ENCODE measurements around the gene STK32C. TPM values are rescaled to one million over a fixed set of nuclear protein-coding genes. Genes with fewer than 3 reads are reported as not detected.
"Not testable (repeated sequence)": the region's sequence is repeated elsewhere in the genome, so short reads cannot be mapped to it uniquely, and the experiment has no call there.

STK32C gene
- total and polyA plus RNA-seq, 2 of the 4 experiments (the other 2 are of a cell fraction), result 5.0 to 8.3 TPM

DNA sequence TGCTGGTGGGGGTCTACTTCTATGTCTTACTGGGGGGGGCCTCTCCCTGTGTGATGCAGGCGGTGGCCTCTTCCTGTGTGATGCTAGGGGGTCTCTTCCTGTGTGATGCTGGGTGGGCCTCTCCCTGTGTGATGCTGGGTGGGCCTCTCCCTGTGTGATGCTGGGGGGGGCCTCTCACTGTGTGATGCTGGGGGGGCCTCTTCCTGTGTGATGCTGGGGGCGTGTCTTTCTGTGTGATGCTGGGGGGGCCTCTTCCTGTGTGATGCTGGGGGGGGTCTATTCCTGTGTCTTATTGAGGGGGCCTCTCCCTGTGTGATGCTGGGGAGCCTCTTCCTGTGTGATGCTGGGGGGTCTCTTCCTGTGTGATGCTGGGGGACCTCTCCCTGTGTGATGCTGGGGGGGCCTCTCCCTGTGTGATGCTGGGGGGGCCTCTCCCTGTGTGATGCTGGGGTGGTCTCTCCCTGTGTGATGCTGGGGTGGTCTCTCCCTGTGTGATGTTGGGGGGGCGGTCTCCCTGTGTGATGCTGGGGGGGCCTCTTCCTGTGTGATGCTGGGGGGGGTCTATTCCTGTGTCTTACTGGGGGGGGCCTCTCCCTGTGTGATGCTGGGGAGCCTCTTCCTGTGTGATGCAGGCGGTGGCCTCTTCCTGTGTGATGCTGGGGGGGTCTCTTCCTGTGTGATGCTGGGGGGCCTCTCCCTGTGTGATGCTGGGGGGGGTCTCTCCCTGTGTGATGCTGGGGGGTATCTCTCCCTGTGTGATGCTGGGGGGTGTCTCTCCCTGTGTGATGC is 146.7 kb downstream of the STK32C start:
- intact Hi-C loops (cut with micrococcal nuclease); H4K20me1 ChIP-seq (ENCODE audit: insufficient read depth, low read length); H2BK15ac ChIP-seq (ENCODE audit: low read depth, low read length); in situ Hi-C loops (cut with MboI; ENCODE audit: low sequenced_read_pairs); H2AFZ ChIP-seq (replicated peaks; ENCODE audit: low read length, poor library complexity); CTCF ChIA-PET; H4K8ac ChIP-seq (ENCODE audit: low read depth in 2 of 2, low read length in 2 of 2); H3K9ac ChIP-seq (ENCODE audit: low read depth, low read length); H3K27me3 ChIP-seq (ENCODE audit: control insufficient read depth, insufficient read depth, low read length); H3K4ac ChIP-seq (ENCODE audit: low read depth, low read length); H2BK5ac ChIP-seq (ENCODE audit: low read depth, low read length, poor library complexity, severe bottlenecking); H2AK9ac ChIP-seq (replicated peaks; ENCODE audit: low read depth, low read length, poor library complexity); H3K23ac ChIP-seq (ENCODE audit: low read depth, low read length); H3K14ac ChIP-seq (replicated peaks; ENCODE audit: low read depth, low read length); H3K18ac ChIP-seq (ENCODE audit: low read depth, low read length); H2AK5ac ChIP-seq (ENCODE audit: low read depth, low read length); H2BK20ac ChIP-seq (ENCODE audit: low read depth, low read length); H3K56ac ChIP-seq (ENCODE audit: extremely low read depth, insufficient read depth, low read length); H3K9me3 ChIP-seq (ENCODE audit: control insufficient read depth, insufficient read depth, low read length); DNase-seq; BruUV-seq (replicated peaks); H3K9me1 ChIP-seq (ENCODE audit: insufficient read depth, low read length); H3K4me3 ChIP-seq (ENCODE audit: insufficient read depth, low read depth, low read length); POLR2A ChIA-PET (ENCODE audit: unreplicated experiment); H4K91ac ChIP-seq (ENCODE audit: insufficient read depth, low read depth, low read length); H4K5ac ChIP-seq (ENCODE audit: low read depth, low read length); dilution Hi-C loops (cut with HindIII; ENCODE audit: low sequenced_read_pairs, unreplicated experiment); H2BK120ac ChIP-seq (ENCODE audit: low read depth, low read length); H3K4me2 ChIP-seq (ENCODE audit: low read depth, low read length); H3K27ac ChIP-seq (ENCODE audit: insufficient read depth, low read length); H3K4me1 ChIP-seq (ENCODE audit: control insufficient read depth, insufficient read depth, low read length); ATAC-seq (ENCODE audit: low read depth); H3K36me3 ChIP-seq (ENCODE audit: control insufficient read depth, insufficient read depth, low read length); H3K79me1 ChIP-seq (ENCODE audit: low read depth in 1 of 2, low read length in 2 of 2): not testable (repeated sequence)
- no CpG with 5 or more reads among the region's 4 CpGs for WGBS, 2 experiments (ENCODE audit: extremely low coverage in 2 of 2, insufficient read length in 1 of 2)

DNA sequence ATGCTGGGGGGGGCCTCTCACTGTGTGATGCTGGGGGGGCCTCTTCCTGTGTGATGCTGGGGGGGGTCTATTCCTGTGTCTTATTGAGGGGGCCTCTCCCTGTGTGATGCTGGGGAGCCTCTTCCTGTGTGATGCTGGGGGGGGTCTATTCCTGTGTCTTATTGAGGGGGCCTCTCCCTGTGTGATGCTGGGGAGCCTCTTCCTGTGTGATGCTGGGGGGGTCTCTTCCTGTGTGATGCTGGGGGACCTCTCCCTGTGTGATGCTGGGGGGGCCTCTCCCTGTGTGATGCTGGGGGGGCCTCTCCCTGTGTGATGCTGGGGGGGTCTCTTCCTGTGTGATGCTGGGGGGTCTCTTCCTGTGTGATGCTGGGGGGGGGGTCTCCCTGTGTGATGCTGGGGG is 147.5 kb downstream of the STK32C start:
- H3K4me3 ChIP-seq (ENCODE audit: insufficient read depth, low read depth, low read length); POLR2A ChIA-PET (ENCODE audit: unreplicated experiment); intact Hi-C loops (cut with micrococcal nuclease); in situ Hi-C loops (cut with MboI; ENCODE audit: low sequenced_read_pairs); H3K23ac ChIP-seq (ENCODE audit: low read depth, low read length); ATAC-seq (ENCODE audit: low read depth); H4K8ac ChIP-seq (ENCODE audit: low read depth in 2 of 2, low read length in 2 of 2); H2AFZ ChIP-seq (replicated peaks; ENCODE audit: low read length, poor library complexity); DNase-seq; BruUV-seq (replicated peaks); H3K79me1 ChIP-seq (ENCODE audit: low read depth in 1 of 2, low read length in 2 of 2); H4K5ac ChIP-seq (ENCODE audit: low read depth, low read length); H3K4ac ChIP-seq (ENCODE audit: low read depth, low read length); H3K9ac ChIP-seq (ENCODE audit: low read depth, low read length); H4K20me1 ChIP-seq (ENCODE audit: insufficient read depth, low read length); H3K9me1 ChIP-seq (ENCODE audit: insufficient read depth, low read length); H3K36me3 ChIP-seq (ENCODE audit: control insufficient read depth, insufficient read depth, low read length); dilution Hi-C loops (cut with HindIII; ENCODE audit: low sequenced_read_pairs, unreplicated experiment); H2BK20ac ChIP-seq (ENCODE audit: low read depth, low read length); H3K27me3 ChIP-seq (ENCODE audit: control insufficient read depth, insufficient read depth, low read length); H3K9me3 ChIP-seq (ENCODE audit: control insufficient read depth, insufficient read depth, low read length); H4K91ac ChIP-seq (ENCODE audit: insufficient read depth, low read depth, low read length); H3K27ac ChIP-seq (ENCODE audit: insufficient read depth, low read length); H2BK15ac ChIP-seq (ENCODE audit: low read depth, low read length); H3K14ac ChIP-seq (replicated peaks; ENCODE audit: low read depth, low read length); H3K4me2 ChIP-seq (ENCODE audit: low read depth, low read length); H3K18ac ChIP-seq (ENCODE audit: low read depth, low read length); H3K56ac ChIP-seq (ENCODE audit: extremely low read depth, insufficient read depth, low read length); H3K4me1 ChIP-seq (ENCODE audit: control insufficient read depth, insufficient read depth, low read length); CTCF ChIA-PET; H2BK5ac ChIP-seq (ENCODE audit: low read depth, low read length, poor library complexity, severe bottlenecking); H2BK120ac ChIP-seq (ENCODE audit: low read depth, low read length); H2AK9ac ChIP-seq (replicated peaks; ENCODE audit: low read depth, low read length, poor library complexity); H2AK5ac ChIP-seq (ENCODE audit: low read depth, low read length): not testable (repeated sequence)
